ENCODE data around the gene ITGAD. TPM values are rescaled to one million over a fixed set of nuclear protein-coding genes. Genes with fewer than 3 reads are reported as not detected.

The ITGAD gene
- total and polyA plus RNA-seq, 2 experiments from 2014 or later = not detected

- no peak for TF ChIP-seq STAT1 (IDR thresholded peaks at IDR 0.05; ENCODE audit: unreplicated experiment)
- no peak for TF ChIP-seq CREB1 (CRISPR knock-in tag; IDR thresholded peaks at IDR 0.05; ENCODE audit: low read depth)
- TF ChIP-seq CTCF (conservative IDR thresholded peaks at IDR 0.05; ENCODE audit: low read depth in 2 of 2) = no peak
- no peak for TF ChIP-seq NANOG (IDR thresholded peaks at IDR 0.05; ENCODE audit: borderline replicate concordance)
- TF ChIP-seq EZH2phosphoT487 (IDR thresholded peaks at IDR 0.05; ENCODE audit: unreplicated experiment) = no peak
- no peak for TF ChIP-seq EZH2 (IDR thresholded peaks at IDR 0.05; ENCODE audit: low read depth, unreplicated experiment)
- no peak for TF ChIP-seq JUNB (IDR thresholded peaks at IDR 0.05; ENCODE audit: unreplicated experiment)
Measured at GRCh38 chr16:31397701-31398100, 4.6 kb downstream of the ITGAD start (continued).

- Mint-ChIP-seq H3K27me3 (ENCODE audit: insufficient read depth, low read depth, poor library complexity) (peaks cover 4% of the 10 kb centered on the region), H3K9me3 (peaks cover 12% of the 10 kb centered on the region; the same call in 1 of the 3 replicates), H3K36me3 (ENCODE audit: low read depth) (no peaks in the 10 kb centered on the region), H3K27ac (no peak overlapping the region), H3K4me1 (no peaks in the 10 kb centered on the region), H3K4me3 (no peak overlapping the region)
- Histone ChIP-seq H3K36me3 (ENCODE audit: insufficient read depth) (no peaks in the 10 kb centered on the region), H3K79me2 (replicated peaks; ENCODE audit: insufficient read depth) (no peaks in the 10 kb centered on the region), H4K20me1 (replicated peaks; ENCODE audit: insufficient read depth) (no peaks in the 10 kb centered on the region), H3K4me1 (ENCODE audit: insufficient read depth) (no peaks in the 10 kb centered on the region), H3K4me2 (no peak overlapping the region), H2AFZ (no peak overlapping the region), H3K27ac (ENCODE audit: low read depth) (no peak overlapping the region), H3K4me3 (no peak overlapping the region), H3K27me3 (ENCODE audit: insufficient read depth) (no peaks in the 10 kb centered on the region), H3K9me2 (ENCODE audit: insufficient read depth) (no peaks in the 10 kb centered on the region), H3F3A (replicated peaks; ENCODE audit: low read depth) (no peaks in the 10 kb centered on the region)
- DNase-seq (ENCODE audit: low spot score) = no peak
- ATAC-seq = no peak
- no peak for TF ChIP-seq EZH2 (IDR thresholded peaks at IDR 0.05; ENCODE audit: low read depth, unreplicated experiment)
- TF ChIP-seq POLR2AphosphoS5 (IDR thresholded peaks at IDR 0.05; ENCODE audit: low read depth) = no peak
- no peak for TF ChIP-seq ZNF331 (CRISPR knock-in tag; IDR thresholded peaks at IDR 0.05; ENCODE audit: low read depth)
- no peak for TF ChIP-seq ETS1 (IDR thresholded peaks at IDR 0.05)
- no peak for TF ChIP-seq JUNB (IDR thresholded peaks at IDR 0.05; ENCODE audit: unreplicated experiment)
- TF ChIP-seq CTCF (conservative IDR thresholded peaks at IDR 0.05; ENCODE audit: low read depth in 2 of 2) = no peak
- no peak for TF ChIP-seq CREB1 (CRISPR knock-in tag; IDR thresholded peaks at IDR 0.05; ENCODE audit: low read depth)
- TF ChIP-seq ZNF462 (CRISPR knock-in tag; IDR thresholded peaks at IDR 0.05) = no peak
- TF ChIP-seq NANOG (IDR thresholded peaks at IDR 0.05; ENCODE audit: borderline replicate concordance) = no peak
- no peak for TF ChIP-seq STAT1 (IDR thresholded peaks at IDR 0.05; ENCODE audit: unreplicated experiment)
Measured at GRCh38 chr16:31400191-31400590, 7.1 kb downstream of the ITGAD start.

Data from GM23338 (cell line).